H54 (cell line): Measurements from ENCODE around the gene KLHL12.

Experiments used
- DNase-seq: peaks from one replicate; pipeline ENCODE4 v3.0.0; 2011; ENCODE audit warnings: low spot score, mixed read lengths; ENCODE audit not compliant: insufficient read length
- FAIRE-seq: peaks from 3 replicates; lab custom pipeline; 2011; peaks lifted over from hg19 to GRCh38; lab: Jason Lieb, UNC
- POLR2A ChIP-seq: IDR thresholded peaks from 2 replicates; pipeline ENCODE4 v1.6.1; 2011; ENCODE audit warnings: low read depth, mild to moderate bottlenecking, low read length

Gene KLHL12

DNA sequence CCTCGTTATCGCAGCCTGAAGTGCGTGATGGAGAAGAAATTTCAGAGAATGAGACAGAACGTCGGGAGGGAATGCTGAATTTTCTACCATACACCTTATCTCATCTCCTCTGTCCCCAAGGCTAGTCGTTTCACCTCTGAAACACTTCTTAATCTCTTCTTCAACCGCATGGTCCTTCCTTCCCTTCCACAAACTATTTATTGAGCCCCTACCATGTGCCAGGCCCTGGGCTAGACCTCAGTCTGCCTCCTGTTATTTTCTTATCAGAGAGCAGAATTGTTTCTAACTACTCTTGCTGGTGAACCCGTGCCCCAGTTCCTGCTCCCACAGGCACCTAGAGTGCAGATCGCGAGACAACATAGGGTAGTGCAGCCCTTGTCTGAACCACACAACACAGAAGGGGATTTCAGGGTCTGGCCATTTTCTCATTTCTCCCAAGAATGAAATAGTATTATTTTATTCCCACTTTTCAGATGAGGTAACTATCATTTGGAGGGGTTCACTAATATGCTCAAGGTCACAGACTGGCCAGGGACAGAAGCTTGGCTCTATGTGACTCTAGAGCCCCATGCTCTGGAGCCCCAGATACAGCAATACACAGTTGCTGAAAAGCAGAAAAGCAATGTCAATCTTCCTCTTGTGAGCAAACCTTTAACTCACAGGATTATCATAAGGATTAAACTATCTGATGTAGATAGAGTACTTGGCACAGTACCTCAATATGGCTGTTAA is 31.7 kb upstream of the KLHL12 start:
- FAIRE-seq (no peak), DNase-seq (no peak)
- TF ChIP-seq POLR2A, result no peak

DNA sequence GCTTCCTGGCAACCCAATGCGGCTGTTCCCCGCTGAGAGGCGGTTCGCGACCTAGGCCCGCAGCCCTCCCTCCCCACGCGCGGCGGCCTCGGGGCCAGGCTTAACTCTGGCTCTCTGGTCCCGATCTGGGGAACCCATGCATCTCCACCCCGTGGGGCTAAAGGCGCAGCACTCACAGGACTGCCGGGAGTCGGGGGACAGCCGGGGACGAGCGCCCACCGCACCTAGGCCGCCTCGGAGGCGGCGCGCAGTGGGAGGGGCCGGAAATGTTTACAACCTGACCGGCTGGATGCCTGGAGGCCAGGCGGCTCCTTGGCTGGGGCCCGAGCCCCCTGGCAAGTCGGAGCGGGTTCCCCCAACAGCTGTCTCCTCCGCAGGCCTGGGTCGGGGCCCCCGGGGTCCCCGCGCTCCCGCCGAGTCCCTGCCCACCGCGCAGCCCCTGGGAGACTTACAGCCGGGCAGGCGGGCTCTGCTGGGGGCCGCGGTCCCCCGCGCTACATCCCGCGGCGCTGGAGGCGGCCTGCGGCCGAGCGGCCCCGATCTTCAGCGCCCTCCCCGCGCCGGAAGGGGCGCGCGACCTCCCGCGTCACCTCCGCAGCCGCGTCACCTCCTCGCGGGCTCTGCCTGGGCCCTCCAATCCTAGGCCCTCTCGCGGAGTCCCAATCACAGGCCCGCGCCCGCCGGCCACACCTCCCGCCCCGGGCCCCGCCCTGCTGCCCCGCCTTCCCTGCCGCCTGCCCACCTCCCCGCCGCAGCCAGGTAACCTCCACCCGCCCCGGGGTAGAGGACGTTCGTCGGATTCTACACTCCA is 30.9 kb upstream of the KLHL12 start, which contains the start of gene ADIPOR1:
Gene ADIPOR1 (minus strand): TSS at position 580 of the 811 bp plus-strand sequence. CDS start 7,242 bp downstream, outside the sequence.
- peak; percentile 80 for TF ChIP-seq POLR2A
- FAIRE-seq (no peak), DNase-seq (peak; percentile 94)

DNA sequence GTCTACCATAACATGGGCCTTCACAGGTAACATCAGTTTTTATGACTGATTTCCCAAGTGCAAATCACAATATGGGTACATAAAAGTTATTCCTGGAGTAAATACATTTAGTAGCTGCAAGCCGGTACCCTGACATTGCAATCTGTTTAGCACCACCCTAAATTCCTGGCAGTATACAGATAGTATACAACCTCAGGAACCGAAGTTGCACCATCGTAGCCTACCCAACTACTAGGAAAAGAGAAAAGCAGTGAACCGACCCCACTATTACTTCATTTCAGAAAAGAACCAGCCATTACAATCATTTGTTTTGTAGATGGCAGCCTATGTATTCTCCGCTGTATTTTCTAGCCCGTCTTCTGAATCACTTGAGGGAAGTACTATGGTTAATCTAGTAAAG is 29.9 kb upstream of the KLHL12 start:
- no peak for TF ChIP-seq POLR2A
- no peak for DNase-seq
- no peak for FAIRE-seq

DNA sequence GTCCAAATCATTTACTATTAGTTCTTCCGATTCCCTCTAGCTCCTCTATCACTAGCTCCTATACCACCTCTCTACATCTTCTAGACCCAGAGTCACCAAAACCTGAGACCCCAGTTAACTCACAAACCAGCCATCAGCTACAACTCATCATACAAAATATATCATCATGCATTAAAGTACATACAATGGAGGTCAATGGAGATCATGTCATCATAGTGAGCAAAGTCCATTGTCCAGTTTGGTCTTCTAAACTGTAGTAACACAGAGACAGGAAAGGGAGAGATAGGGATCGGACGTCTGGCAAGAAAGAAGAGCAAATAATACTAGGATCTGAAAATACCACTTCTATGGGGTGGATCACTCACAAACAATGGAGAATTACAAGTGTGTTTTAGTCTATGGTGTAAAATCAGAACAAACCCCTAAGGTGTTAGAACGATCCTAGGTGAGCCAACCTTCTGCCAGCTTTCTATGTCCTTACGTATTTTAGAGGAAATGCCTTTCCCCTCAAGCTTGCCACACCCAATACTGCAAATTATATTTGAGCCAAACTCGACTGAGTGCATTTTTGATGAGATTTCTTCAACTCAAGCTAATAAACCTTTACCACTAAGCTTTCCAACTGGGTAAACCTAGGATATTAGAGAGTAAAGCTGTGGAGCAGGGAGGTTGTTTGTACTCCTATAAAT is 27.2 kb upstream of the KLHL12 start:
- FAIRE-seq, result no peak
- no peak for DNase-seq
- no peak for TF ChIP-seq POLR2A

DNA sequence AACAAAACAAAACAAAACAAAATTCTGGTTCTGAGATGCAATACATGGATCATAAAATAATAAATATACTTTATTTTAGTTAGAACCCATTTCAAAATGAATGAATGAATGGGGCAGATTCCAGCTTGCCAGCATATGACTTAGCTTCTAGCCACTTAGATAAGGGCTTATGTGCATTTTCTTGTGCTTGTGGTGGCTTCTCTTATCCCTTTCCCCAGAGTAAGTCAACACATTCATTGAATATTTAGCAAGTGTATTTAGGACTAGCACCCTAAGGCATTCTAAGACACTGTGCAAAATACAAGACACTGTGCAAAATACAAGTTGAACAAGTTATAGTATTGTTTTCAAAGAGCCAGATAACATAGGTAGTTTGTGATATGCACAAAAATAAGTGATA is 26.4 kb upstream of the KLHL12 start:
- TF ChIP-seq POLR2A, result no peak
- FAIRE-seq (no peak), DNase-seq (no peak)

DNA sequence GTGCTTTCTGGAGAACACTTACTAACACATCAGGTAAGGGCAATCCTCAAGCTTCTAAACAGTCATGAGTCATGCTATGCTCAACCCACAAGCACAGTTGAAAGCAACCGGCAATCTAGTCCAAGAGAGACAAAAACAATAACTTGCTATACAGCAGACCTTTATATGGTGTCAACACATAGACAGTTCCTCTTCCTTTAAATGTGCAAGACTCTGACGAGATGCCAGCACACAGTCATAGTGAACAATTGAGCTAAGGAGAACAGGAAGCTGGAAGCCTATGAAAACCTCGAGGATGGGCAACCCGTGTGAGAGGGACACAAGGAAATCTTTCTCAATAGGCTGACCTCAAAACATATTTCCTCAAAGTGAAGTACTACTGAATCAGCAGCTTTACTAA is 25.8 kb upstream of the KLHL12 start:
- DNase-seq (peak; percentile 45), FAIRE-seq (peak; percentile 64)
- TF ChIP-seq POLR2A, result no peak

DNA sequence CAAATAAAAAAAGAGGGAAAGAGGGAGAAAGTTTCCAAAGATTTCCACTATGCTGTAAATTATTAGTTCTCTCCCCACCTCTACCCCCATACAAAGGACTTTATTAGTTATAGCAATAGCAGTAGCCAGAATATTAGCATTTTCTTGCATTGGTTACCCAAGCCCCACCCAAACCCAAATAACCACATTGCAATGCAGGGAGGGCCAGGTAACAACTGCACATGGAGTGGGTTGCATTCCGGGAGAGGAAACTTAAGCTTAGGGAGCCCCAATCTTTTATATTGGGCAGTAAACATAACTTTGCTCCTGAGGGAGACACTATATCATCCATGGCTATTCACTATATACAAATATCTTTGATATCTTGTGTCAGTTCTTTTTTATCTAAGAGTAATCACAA is 25.1 kb upstream of the KLHL12 start:
- no peak for FAIRE-seq
- TF ChIP-seq POLR2A, result no peak
- DNase-seq, result no peak

DNA sequence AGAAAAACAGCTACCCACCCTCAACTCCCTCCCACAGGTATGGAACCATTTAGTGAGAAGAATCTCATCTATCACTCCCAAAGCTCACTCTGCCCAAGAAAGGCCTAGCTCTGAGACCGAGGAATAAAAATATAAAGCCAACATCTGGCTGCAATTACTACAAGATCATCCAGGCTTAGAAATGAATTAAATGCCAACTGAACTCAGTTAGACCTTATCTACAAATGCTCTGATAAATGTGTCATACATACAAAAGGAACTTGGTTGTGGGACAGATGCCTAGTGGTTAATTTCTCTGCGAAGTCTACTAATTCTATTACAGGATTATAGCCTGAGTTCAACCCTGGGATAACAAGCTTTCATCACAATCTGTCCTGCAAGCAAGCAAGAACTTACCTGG is 24.4 kb upstream of the KLHL12 start:
- no peak for TF ChIP-seq POLR2A
- no peak for DNase-seq
- FAIRE-seq, result no peak

DNA sequence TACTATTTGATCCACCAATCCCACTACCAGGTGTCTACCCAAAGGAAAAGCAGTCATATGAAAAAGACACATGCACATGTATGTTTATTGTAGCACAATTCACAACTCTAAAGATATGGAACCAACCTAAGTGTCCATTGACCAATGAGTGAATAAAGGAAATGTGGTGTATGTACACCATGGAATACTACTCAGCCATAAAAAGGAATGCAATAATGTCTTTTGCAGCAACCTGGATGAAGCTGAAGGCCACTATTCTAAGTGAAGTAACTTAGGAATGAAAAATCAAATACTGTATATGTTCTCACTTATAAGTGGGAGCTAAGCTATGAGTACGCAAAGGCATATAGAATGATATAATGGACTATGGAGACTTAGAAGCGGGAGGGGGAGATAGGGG is 18.4 kb upstream of the KLHL12 start:
- no peak for DNase-seq
- TF ChIP-seq POLR2A, result no peak
- FAIRE-seq, result no peak

DNA sequence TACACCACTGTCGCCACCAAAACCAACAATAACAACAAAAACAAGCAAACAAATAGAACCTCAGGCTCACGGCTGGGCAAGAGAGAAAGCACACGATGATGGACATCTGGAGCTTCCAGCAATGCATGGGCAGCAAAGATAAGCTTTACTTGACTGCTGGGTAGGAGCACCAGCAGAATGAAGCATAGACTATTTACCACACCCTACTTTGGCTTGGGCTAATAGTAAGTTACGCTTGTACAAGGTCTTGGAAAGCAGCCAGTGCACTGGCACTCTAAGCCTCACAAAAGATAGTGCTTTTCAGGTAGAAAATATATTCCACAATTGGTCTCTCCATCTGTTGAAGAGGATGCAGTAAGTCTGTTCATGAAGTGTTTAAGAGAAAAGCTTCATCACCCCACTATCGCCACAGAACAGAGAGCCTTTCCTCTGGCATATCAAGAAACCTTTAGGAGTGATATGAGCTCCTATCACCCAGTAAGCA is 17.4 kb upstream of the KLHL12 start:
- no peak for FAIRE-seq
- DNase-seq, result no peak
- TF ChIP-seq POLR2A, result no peak

DNA sequence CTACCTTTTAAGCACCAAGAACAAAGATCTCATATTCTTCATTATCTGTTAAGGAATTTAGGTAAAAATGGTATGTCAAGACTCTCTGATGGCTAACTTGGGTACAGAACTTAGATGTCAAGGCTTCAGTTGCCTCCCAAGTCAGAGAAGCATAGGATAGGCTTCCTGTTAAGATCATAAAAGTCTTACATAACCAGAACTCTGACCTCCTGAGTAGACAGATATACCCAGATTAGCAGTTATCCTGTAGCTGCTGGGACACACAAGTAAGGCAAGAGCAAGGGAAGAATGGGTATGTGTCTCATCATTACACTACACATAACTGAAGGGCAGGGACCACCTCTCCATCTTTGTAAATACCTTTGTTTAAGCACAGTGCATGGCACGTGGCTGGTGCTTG is 15.4 kb upstream of the KLHL12 start:
- FAIRE-seq (no peak), DNase-seq (no peak)
- no peak for TF ChIP-seq POLR2A

DNA sequence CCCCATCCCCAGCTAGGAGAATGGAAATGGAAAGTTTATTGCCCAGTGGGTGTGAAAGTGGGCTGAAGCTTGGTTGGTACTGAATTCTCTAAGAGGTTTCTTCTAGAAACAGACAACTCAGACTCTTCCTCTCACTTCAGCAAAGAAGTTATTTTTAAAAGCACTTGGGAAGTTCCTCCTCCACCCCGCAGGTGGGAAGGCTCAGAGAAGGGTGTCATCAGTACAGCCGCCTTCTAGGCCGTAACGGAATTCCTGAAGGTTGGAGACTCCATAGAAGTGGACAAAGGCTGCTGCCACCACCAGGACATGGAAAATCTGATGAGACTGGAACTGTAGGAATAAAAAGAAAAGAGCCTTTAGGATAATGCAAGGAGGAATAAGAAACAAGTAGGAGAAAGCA is 14.3 kb upstream of the KLHL12 start:
- no peak for TF ChIP-seq POLR2A
- DNase-seq (no peak), FAIRE-seq (no peak)

DNA sequence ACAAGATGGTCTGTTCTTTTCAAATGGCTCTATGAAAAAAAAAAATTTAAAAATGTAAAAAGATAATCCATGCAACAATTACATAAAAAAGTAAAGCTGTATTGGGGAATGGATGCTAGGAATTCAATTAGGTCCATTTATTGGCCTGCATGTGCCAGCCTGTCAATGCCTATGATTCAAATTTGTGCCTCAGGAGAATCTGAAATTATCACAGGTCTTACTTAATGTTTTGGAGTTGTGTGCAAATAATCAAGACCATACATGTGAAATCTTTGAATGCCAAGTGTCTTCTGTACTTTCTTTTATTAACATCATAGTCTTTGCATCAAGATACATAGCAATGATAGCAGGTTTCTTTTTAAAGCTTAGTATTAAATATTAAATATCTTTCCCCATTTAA is 13.5 kb upstream of the KLHL12 start:
- FAIRE-seq (no peak), DNase-seq (no peak)
- TF ChIP-seq POLR2A, result no peak
